ENCODE results near the gene DUSP8. TPM values are rescaled to one million over a fixed set of nuclear protein-coding genes. Genes with fewer than 3 reads are reported as not detected.

DUSP8 gene
- total and polyA plus RNA-seq, 9 of the 15 experiments (the other 6 are each of a cell fraction or from before 2014, with no cell fraction given): 0.14 to 2.0 (median 0.86) TPM; not detected in 2

DNA sequence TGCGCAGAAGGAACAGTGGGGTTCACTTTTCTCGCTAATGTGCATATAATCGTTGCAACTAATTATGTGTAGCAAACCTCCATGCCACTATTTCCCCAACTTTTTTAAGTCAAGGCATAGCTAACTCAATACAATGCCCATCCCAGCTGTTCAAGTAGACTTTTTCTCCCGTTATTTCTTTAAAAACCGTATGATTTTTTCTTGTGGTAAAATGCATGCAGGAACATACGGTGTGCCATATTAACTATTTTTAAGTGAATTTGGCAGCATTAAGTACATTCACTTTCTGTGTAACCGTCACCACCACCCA is 2.8 kb upstream of the DUSP8 start (continued):
- no peak for TF ChIP-seq PHTF2 (CRISPR knock-in tag; IDR thresholded peaks at IDR 0.05)
- TF ChIP-seq PYGO2 (tag; IDR thresholded peaks at IDR 0.05): no peak
- TF ChIP-seq, protein P1, sequence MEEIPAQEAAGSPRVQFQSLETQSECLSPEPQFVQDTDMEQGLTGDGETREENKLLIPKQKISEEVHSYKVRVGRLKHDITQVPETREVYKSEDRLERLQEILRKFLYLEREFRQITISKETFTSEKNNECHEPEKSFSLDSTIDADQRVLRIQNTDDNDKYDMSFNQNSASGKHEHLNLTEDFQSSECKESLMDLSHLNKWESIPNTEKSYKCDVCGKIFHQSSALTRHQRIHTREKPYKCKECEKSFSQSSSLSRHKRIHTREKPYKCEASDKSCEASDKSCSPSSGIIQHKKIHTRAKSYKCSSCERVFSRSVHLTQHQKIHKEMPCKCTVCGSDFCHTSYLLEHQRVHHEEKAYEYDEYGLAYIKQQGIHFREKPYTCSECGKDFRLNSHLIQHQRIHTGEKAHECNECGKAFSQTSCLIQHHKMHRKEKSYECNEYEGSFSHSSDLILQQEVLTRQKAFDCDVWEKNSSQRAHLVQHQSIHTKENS (CRISPR knock-in tag; IDR thresholded peaks at IDR 0.05): no peak

DNA sequence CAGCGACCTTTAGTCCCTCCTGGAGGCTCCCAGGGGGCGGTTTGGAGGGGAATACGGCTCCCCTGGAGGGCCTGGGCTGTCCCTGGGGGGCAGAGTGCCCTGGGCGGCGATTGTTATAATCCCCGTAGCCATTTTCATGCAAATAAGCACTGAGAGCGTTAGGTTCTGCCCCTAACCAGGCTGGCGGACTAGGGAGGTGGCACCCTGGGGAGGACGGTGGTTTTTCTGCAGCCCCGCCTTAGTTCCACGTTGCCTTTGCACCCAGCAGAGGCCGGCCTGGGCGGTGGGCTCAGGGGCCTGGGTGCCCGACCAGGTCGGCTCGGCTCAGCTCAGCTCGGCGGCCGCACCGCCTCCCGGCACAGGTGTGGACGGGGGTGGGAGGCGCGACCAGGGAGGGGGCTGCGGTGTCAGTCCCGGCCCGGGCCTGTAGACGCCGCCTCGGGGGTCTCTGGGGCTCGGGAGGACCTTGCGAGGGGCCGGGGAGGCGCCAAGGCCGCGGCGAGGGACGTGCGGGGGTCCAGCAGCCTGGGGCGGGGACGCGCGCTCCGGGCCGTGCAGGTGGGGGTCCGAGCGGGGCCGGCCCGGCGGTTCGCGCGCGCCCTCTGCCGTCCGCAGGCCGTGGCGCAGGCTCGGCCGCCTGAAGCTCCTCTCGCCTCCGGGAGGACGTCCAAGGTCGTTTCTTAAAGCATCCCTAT is 2.3 kb upstream of the DUSP8 start:
- H3K27ac ChIP-seq (ENCODE audit: extremely low read depth, low read depth, low read length): no peak overlapping the region
- TF ChIP-seq ZNF263 (CRISPR knock-in tag; IDR thresholded peaks at IDR 0.05; ENCODE audit: borderline replicate concordance) (0 out of 2 replicates have a peak, but pooled peaks have one; percentile 24), ZNF124 (CRISPR knock-in tag; IDR thresholded peaks at IDR 0.05) (no peak), CXXC5 (CRISPR knock-in tag; IDR thresholded peaks at IDR 0.05) (peak; percentile 14; the same call in 1 of the 2 replicates), SMC3 (conservative IDR thresholded peaks at IDR 0.05; ENCODE audit: insufficient read depth, low read depth, low read length) (peak; percentile 73), GATAD2B (IDR thresholded peaks at IDR 0.05; ENCODE audit: borderline replicate concordance) (0 out of 2 replicates have a peak, but pooled peaks have one; percentile 33)
- TF ChIP-seq, protein P2, sequence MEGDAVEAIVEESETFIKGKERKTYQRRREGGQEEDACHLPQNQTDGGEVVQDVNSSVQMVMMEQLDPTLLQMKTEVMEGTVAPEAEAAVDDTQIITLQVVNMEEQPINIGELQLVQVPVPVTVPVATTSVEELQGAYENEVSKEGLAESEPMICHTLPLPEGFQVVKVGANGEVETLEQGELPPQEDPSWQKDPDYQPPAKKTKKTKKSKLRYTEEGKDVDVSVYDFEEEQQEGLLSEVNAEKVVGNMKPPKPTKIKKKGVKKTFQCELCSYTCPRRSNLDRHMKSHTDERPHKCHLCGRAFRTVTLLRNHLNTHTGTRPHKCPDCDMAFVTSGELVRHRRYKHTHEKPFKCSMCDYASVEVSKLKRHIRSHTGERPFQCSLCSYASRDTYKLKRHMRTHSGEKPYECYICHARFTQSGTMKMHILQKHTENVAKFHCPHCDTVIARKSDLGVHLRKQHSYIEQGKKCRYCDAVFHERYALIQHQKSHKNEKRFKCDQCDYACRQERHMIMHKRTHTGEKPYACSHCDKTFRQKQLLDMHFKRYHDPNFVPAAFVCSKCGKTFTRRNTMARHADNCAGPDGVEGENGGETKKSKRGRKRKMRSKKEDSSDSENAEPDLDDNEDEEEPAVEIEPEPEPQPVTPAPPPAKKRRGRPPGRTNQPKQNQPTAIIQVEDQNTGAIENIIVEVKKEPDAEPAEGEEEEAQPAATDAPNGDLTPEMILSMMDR (IDR thresholded peaks at IDR 0.05 in 2 of 3, conservative IDR thresholded peaks at IDR 0.05 in 1 of 3; ENCODE audit: insufficient read depth in 2 of 3, low read depth in 1 of 3, low read length in 3 of 3): peak; percentile 66 to 87 (median 73)

More for the DNA sequence above, 2.3 kb upstream of the DUSP8 start:
- H2AFZ ChIP-seq (ENCODE audit: low read depth, low read length): no peak overlapping the region
- BruUV-seq (replicated peaks): no TSS peak
- ATAC-seq (peak; percentile 83), FAIRE-seq (peak; percentile 58), DNase-seq (ENCODE audit: extremely low read depth in 1 of 4, low spot score in 3 of 4) (peak; percentile 65 to 86 (median 80))
- H3K4me1 ChIP-seq (replicated peaks in 1 of 2; ENCODE audit: control insufficient read depth in 2 of 2, insufficient read depth in 2 of 2, low read length in 2 of 2): peaks cover 0 to 38% of the 10 kb centered on the region in 2 experiments; a peak in 3 of 5 replicates
- H3K9me3 ChIP-seq (replicated peaks; ENCODE audit: control insufficient read depth, insufficient read depth, low read depth, low read length): peaks cover 7% of the 10 kb centered on the region; the same call in 1 of the 2 replicates
- peak overlapping the region in 1 of 2 experiments; percentile 78; a peak in 2 of 4 replicates for H3K9ac ChIP-seq (ENCODE audit: insufficient read depth in 1 of 2, low read depth in 2 of 2, low read length in 2 of 2)
- H3K79me2 ChIP-seq (ENCODE audit: control insufficient read depth, insufficient read depth, low read length): no peaks in the 10 kb centered on the region
- in situ Hi-C loops (cut with MboI) (no loop called here), intact Hi-C loops (cut with micrococcal nuclease) (loop anchor here (2.0 to 10.0 kb wide), 4 partner anchors 28 to 460 kb away; no protein-coding TSS in a partner anchor)
- CTCF ChIA-PET (ENCODE audit: low intra/inter-chr PET ratio): interaction anchor here (0.6 to 2.3 kb wide), 8 partner anchors 20 to 372 kb away, joined by 3 to 19 read pairs (median 4); no protein-coding TSS in a partner anchor
- no peak overlapping the region for H3K4me2 ChIP-seq (ENCODE audit: insufficient read depth, low read length)
- peaks cover 11% of the 10 kb centered on the region; the same call in 1 of the 2 replicates for H4K20me1 ChIP-seq (replicated peaks; ENCODE audit: control insufficient read depth, insufficient read depth, low read length)
- POLR2A ChIA-PET: interaction anchor here (0.6 to 1.0 kb wide), 6 partner anchors 8 to 126 kb away, joined by 3 to 5 read pairs (median 4); no protein-coding TSS in a partner anchor
- no peaks in the 10 kb centered on the region for H3K36me3 ChIP-seq (ENCODE audit: control insufficient read depth, insufficient read depth, low read length)
- no peaks in the 10 kb centered on the region for H3K9me1 ChIP-seq (ENCODE audit: control insufficient read depth, insufficient read depth, low read length)
- H3K4me3 ChIP-seq: no peak overlapping the region
- H3K27me3 ChIP-seq (ENCODE audit: control insufficient read depth in 2 of 2, insufficient read depth in 2 of 2, low read length in 2 of 2): peaks cover 0 to 24% of the 10 kb centered on the region in 2 experiments; a peak in 3 of 5 replicates
- 3% methylated on average over 54 of the region's 64 CpGs for WGBS (ENCODE audit: insufficient coverage, low coverage, missing lambda C conversion rate)
